Transverse colon (tissue), 4 donors: ENCODE data around the gene MEMO1. TPM values are rescaled to one million over a fixed set of nuclear protein-coding genes. Genes with fewer than 3 reads are reported as not detected.
"Not testable (repeated sequence)": the region's sequence is repeated elsewhere in the genome, so short reads cannot be mapped to it uniquely, and the experiment has no call there.

Source experiments
- DNase-seq: peaks from one replicate; pipeline ENCODE4 v3.0.0-alpha.2; 2019
- H3K27ac ChIP-seq, 4 donors: fragments of 200-600 bp; sonication (generic); 2 replicates each; pipeline ENCODE4 v1.5.1; 2016 to 2018; ENCODE audit warnings: inconsistent platforms in 4 of 4
- H3K27me3 ChIP-seq: fragments of 200-600 bp; sonication (generic); 2 replicates; pipeline ENCODE4 v1.5.1; 2017; ENCODE audit warnings: inconsistent platforms
- H3K36me3 ChIP-seq, 4 donors: fragments of 200-600 bp; sonication (generic); 2 replicates each; pipeline ENCODE4 v1.5.1; 2017 to 2019; ENCODE audit warnings: inconsistent platforms in 4 of 4
- H3K4me1 ChIP-seq, 4 donors: fragments of 200-600 bp; sonication (generic); 2 replicates each; pipeline ENCODE4 v1.5.1; 2017 to 2020; ENCODE audit warnings: inconsistent platforms in 4 of 4
- H3K4me3 ChIP-seq, 4 donors: fragments of 200-600 bp; sonication (generic); 1 replicate in 1 of 4; 2 replicates in 3 of 4; pipeline versions ENCODE4 v1.5.1 to v1.6.1; 2017 to 2019; ENCODE audit warnings: inconsistent platforms in 4 of 4
- H3K9me3 ChIP-seq, 2 donors: fragments of 200-600 bp; sonication (generic); 2 replicates each; pipeline ENCODE4 v1.5.1; 2017 to 2019; ENCODE audit warnings: inconsistent platforms in 2 of 2
- EP300 ChIP-seq: sonication (generic); formaldehyde crosslinking; IDR thresholded peaks from one replicate; pipeline ENCODE4 v1.6.1; 2017; ENCODE audit warnings: antibody characterized with exemption, low read depth
- POLR2A ChIP-seq: fragments of 450-650 bp; IDR thresholded peaks from one replicate; pipeline ENCODE4 v1.6.1; 2016; ENCODE audit warnings: antibody characterized with exemption, mild to moderate bottlenecking, moderate library complexity
- POLR2AphosphoS5 ChIP-seq, 3 donors: sonication (generic); formaldehyde crosslinking; IDR thresholded peaks; one replicate each; pipeline ENCODE4 v1.6.1; 2016; ENCODE audit warnings: antibody characterized with exemption in 3 of 3
- WGBS, 2 donors: methylation state at CpG; one replicate each; pipeline ENCODE4 v1.1.5; 2018; ENCODE audit warnings: low coverage in 1 of 2; 5-methylcytosine and 5-hydroxymethylcytosine counted together
- in situ Hi-C, 4 donors: fragments of 200-750 bp; cut with MboI; loops; one replicate each; pipeline versions ENCODE4 v1.15.0 to v1.15.1; 2017; ENCODE audit warnings: low sequenced_read_pairs in 3 of 4, low pct_ligation_motif_present in 1 of 4, low pct_unique_long_range_greater_than_20kb in 1 of 4
- intact Hi-C: fragments of 100-400 bp; cut with DNase I; formaldehyde crosslinking; loops from one replicate; pipeline ENCODE4 v1.15.1; 2023; ENCODE audit warnings: low total_unique reads
- total RNA-seq, 4 donors: library from RNA; depleted of rRNA; stranded (reverse); fragments of >200 nt; gene quantifications; one replicate each; pipeline ENCODE4 v1.1.0, GENCODE V29; 2016
- TF ChIP-seq, protein P1 (sequence below), 5 experiments: fragments of 200-600 bp in 3 of 5; fragments of 450-650 bp in 2 of 5; sonication (generic) in 3 of 5; IDR thresholded peaks; 1 replicate in 2 of 5; 2 replicates in 3 of 5; pipeline ENCODE4 v1.5.1; 2016 to 2017; ENCODE audit warnings: antibody characterized with exemption in 5 of 5, inconsistent platforms in 3 of 5, mild to moderate bottlenecking in 2 of 5, moderate library complexity in 1 of 5

The MEMO1 gene
- total RNA-seq, 4 donors from 2014 or later = 7.5 to 25.1 (median 17.0) TPM

GRCh38 chr2:31962757-31963361 lies 47.9 kb downstream of the MEMO1 start:
- TF ChIP-seq EP300 (no peak), POLR2A (no peak), POLR2AphosphoS5 (IDR thresholded peaks at IDR 0.05) (no peak)
- TF ChIP-seq, protein P1, sequence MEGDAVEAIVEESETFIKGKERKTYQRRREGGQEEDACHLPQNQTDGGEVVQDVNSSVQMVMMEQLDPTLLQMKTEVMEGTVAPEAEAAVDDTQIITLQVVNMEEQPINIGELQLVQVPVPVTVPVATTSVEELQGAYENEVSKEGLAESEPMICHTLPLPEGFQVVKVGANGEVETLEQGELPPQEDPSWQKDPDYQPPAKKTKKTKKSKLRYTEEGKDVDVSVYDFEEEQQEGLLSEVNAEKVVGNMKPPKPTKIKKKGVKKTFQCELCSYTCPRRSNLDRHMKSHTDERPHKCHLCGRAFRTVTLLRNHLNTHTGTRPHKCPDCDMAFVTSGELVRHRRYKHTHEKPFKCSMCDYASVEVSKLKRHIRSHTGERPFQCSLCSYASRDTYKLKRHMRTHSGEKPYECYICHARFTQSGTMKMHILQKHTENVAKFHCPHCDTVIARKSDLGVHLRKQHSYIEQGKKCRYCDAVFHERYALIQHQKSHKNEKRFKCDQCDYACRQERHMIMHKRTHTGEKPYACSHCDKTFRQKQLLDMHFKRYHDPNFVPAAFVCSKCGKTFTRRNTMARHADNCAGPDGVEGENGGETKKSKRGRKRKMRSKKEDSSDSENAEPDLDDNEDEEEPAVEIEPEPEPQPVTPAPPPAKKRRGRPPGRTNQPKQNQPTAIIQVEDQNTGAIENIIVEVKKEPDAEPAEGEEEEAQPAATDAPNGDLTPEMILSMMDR (IDR thresholded peaks at IDR 0.05) = no peak
- in situ Hi-C loops = no loop called here
- Histone ChIP-seq H3K4me3 (no peak overlapping the region), H3K36me3 (no peaks in the 10 kb centered on the region), H3K4me1 (peaks cover 0 to 9% (median 0%) of the 10 kb centered on the region in 4 donors), H3K9me3 (no peaks in the 10 kb centered on the region), H3K27me3 (no peaks in the 10 kb centered on the region), H3K27ac (no peak overlapping the region)
- 89% methylated on average over 2 of the region's 2 CpGs; no CpG with 5 or more reads in 1 of the 2 donors for WGBS, 2 donors
- intact Hi-C loops = no loop called here
- no peak for DNase-seq

DNA sequence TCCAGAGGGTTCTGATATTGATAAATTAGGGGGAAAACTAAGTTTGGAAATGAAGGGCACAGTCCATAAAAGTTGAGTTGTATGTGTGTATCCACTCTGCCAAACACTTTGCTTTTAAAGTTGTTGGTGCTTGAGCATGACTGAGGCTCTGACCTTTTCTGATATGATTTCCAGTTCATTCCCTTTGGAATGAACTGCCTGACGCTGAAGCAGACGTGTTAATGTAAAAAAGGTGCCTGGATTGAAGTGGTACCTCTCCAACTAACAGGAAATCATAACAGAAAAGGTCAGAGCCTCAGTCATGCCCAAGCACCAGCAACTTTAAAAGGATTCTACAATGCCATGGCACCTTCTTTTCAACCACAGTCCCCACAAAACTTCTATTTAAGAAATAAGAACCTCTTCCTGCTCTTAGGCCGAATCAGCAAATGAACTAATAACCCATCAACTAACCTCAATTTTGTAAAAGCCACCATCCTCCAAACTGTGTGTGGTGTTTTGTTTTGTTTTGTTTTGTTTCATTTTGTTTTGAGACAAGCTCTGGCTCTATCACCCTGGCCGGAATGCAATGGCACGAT lies 52.6 kb downstream of the MEMO1 start:
- TF ChIP-seq POLR2AphosphoS5 (IDR thresholded peaks at IDR 0.05) (no peak), POLR2A (no peak)
- TF ChIP-seq, protein P1 (IDR thresholded peaks at IDR 0.05) = no peak
- H3K4me1 ChIP-seq = peaks cover 0 to 11% (median 0%) of the 10 kb centered on the region in 4 donors
- no peak for DNase-seq

DNA sequence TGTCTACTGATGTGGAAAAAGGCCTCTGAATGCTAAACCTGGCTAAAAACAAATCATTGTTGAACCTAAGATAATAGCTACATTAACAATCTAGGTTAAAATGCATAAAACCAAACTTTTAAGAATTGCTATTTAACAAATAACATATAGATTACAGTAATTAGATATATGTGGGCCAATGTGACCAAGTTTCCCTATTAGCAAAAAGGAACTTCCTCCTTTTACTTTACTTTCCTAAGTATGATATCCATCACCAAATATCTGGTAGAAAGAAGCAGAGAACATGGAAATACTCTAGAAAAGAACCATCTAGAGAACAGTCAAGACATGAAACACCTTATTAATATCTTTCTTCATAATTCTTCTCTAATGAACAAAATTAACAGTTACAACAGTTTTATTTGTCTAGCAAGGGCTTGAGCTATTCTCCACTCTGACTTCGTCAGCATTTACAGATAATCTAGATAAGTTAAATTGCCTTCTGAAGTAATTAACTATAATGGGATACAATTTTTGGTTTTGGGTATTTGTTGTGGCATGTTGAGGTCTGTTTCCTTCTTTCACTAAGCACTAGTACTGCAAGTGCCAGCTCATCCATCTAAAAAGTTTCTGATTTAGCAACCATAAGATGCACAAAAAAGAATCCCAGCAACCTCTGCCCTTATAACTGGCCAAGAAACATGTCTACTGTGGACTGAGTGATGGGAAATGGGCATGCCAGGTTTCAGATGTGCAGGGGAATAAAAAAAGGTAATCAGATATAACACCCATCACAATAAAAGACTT lies 53.3 kb downstream of the MEMO1 start:
- Histone ChIP-seq H3K36me3 (no peaks in the 10 kb centered on the region), H3K27me3 (no peaks in the 10 kb centered on the region), H3K4me1 (peaks cover 0 to 11% (median 0%) of the 10 kb centered on the region in 4 donors), H3K4me3 (no peak overlapping the region), H3K9me3 (no peaks in the 10 kb centered on the region), H3K27ac (peak overlapping the region in 1 of 4 donors; percentile 24)
- 67% methylated on average over 1 of the region's 1 CpG; no CpG with 5 or more reads in 1 of the 2 donors for WGBS, 2 donors
- in situ Hi-C loops = no loop called here
- no peak for TF ChIP-seq POLR2A
- TF ChIP-seq, protein P1 (IDR thresholded peaks at IDR 0.05) = no peak
- no peak for TF ChIP-seq POLR2AphosphoS5 (IDR thresholded peaks at IDR 0.05)
- no peak for TF ChIP-seq EP300
- DNase-seq = no peak
- intact Hi-C loops = no loop called here

More for the DNA sequence above, 52.6 kb downstream of the MEMO1 start:
- Histone ChIP-seq H3K36me3 (no peaks in the 10 kb centered on the region), H3K27me3 (no peaks in the 10 kb centered on the region), H3K27ac (no peak overlapping the region), H3K4me3 (no peak overlapping the region), H3K9me3 (no peaks in the 10 kb centered on the region)
- in situ Hi-C loops = no loop called here
- intact Hi-C loops = no loop called here
- WGBS, 2 donors = 85 to 90% methylated on average over 5 of the region's 5 CpGs

DNA sequence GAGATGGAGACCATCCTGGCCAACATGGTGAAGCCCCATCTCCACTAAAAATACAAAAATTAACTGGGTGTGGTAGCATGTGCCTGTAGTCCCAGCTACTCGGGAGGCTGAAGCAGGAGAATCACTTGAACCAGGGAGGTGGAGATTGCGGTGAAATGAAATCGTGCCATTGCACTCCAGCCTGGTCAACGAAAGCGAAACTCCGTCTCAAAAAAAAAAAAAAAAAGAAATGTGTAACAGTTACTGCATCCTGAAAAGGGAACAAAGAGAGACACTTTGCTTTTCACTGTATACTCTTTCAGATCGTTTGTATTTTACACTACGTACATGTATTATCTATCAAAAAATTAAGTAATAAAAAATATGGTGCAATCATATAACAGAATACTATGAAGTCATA lies 53.9 kb downstream of the MEMO1 start:
- DNase-seq, intact Hi-C loops, H3K4me3 ChIP-seq, H3K27me3 ChIP-seq, in situ Hi-C loops, H3K9me3 ChIP-seq, H3K36me3 ChIP-seq: not testable (repeated sequence)
- Histone ChIP-seq H3K27ac (peak overlapping the region in 1 of 4 donors; percentile 24), H3K4me1 (peaks cover 0 to 11% (median 0%) of the 10 kb centered on the region in 4 donors)
- WGBS, 2 donors = 84 to 96% methylated on average over 8 of the region's 8 CpGs
